Keratinocyte (primary cell): Measurements from ENCODE around the gene FOXC1.

Experiments
- EZH2 ChIP-seq: IDR thresholded peaks from one replicate; pipeline ENCODE4 v1.6.1; 2012; ENCODE audit warnings: inconsistent platforms, mild to moderate bottlenecking, low read length, moderate library complexity
- TF ChIP-seq, protein P1 (sequence below), 3 experiments: IDR thresholded peaks in 1 of 3; conservative IDR thresholded peaks in 1 of 3; optimal IDR thresholded peaks in 1 of 3; 2 replicates in 2 of 3; 3 replicates in 1 of 3; pipeline versions ENCODE3 to v1.5.1; 2011; ENCODE audit warnings: low read length in 3 of 3, mild to moderate bottlenecking in 3 of 3, moderate library complexity in 2 of 3, control low read depth in 1 of 3, inconsistent platforms in 1 of 3; ENCODE audit not compliant: insufficient read depth in 2 of 3; ENCODE audit errors: extremely low read depth in 1 of 3

DNA sequence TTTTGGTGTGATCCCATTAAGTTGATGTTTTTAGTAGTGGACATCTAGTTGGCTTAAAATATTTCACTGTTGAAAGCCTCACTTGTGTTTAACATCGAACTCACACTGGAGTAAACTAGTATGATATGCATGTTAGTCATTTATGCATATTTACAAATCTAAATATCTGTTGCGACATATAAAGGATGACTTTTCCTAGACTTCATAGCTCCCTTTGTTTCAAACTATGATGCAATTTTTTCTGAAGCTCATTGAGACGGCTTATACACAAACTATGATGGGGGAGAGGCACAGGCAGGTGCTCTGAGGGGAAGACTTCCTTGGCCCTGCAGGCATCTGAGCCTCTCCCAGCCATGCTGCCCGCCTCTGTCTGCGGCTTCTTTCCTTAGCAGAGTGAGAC, 11.8 kb upstream of the FOXC1 start:
- TF ChIP-seq, protein P1, sequence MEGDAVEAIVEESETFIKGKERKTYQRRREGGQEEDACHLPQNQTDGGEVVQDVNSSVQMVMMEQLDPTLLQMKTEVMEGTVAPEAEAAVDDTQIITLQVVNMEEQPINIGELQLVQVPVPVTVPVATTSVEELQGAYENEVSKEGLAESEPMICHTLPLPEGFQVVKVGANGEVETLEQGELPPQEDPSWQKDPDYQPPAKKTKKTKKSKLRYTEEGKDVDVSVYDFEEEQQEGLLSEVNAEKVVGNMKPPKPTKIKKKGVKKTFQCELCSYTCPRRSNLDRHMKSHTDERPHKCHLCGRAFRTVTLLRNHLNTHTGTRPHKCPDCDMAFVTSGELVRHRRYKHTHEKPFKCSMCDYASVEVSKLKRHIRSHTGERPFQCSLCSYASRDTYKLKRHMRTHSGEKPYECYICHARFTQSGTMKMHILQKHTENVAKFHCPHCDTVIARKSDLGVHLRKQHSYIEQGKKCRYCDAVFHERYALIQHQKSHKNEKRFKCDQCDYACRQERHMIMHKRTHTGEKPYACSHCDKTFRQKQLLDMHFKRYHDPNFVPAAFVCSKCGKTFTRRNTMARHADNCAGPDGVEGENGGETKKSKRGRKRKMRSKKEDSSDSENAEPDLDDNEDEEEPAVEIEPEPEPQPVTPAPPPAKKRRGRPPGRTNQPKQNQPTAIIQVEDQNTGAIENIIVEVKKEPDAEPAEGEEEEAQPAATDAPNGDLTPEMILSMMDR (optimal IDR thresholded peaks at IDR 0.05 in 1 of 3, IDR thresholded peaks at IDR 0.05 in 1 of 3, conservative IDR thresholded peaks at IDR 0.05 in 1 of 3; ENCODE audit: extremely low read depth in 1 of 3, insufficient read depth in 2 of 3, low read length in 3 of 3) = no peak
- TF ChIP-seq EZH2 = no peak
